Lower leg skin (tissue), 3 donors: ENCODE data around the gene TOR1AIP2.

Experiments used
- CTCF ChIP-seq, 3 donors: fragments of 450-650 bp; IDR thresholded peaks; one replicate each; pipeline ENCODE4 v1.5.1; 2016; ENCODE audit warnings: antibody characterized with exemption in 3 of 3, mild to moderate bottlenecking in 3 of 3, moderate library complexity in 2 of 3
- POLR2A ChIP-seq, 2 donors: fragments of 450-650 bp; IDR thresholded peaks; one replicate each; pipeline ENCODE4 v1.6.1; 2016 to 2017; ENCODE audit warnings: antibody characterized with exemption in 2 of 2, mild to moderate bottlenecking in 1 of 2, moderate library complexity in 1 of 2

GRCh38 chr1:179803104-179803503, 74.5 kb downstream of the TOR1AIP2 start:
- TF ChIP-seq CTCF (IDR thresholded peaks at IDR 0.05) (no peak), POLR2A (IDR thresholded peaks at IDR 0.05) (no peak)
